Neural progenitor cell (in vitro differentiated cells): ENCODE results near the gene BACH1. TPM values are rescaled to one million over a fixed set of nuclear protein-coding genes. Genes with fewer than 3 reads are reported as not detected.
"Not testable (repeated sequence)": the region's sequence is repeated elsewhere in the genome, so short reads cannot be mapped to it uniquely, and the experiment has no call there.

Experiments
- DNase-seq: peaks from one replicate; pipeline ENCODE4 v3.0.0-alpha.2; 2016; ENCODE audit warnings: low spot score
- H2AFZ ChIP-seq: fragments of 200-600 bp; sonication (generic); replicated peaks from 2 replicates; pipeline ENCODE4 v1.6.1; 2016; ENCODE audit warnings: antibody characterized with exemption
- H3F3A ChIP-seq: fragments of 200-600 bp; sonication (generic); 2 replicates; pipeline ENCODE4 v1.6.1; 2016; ENCODE audit warnings: antibody characterized with exemption, low read depth
- H3K27ac ChIP-seq: fragments of 200-600 bp; sonication (generic); 2 replicates; pipeline ENCODE4 v1.5.1; 2016; ENCODE audit warnings: mild to moderate bottlenecking
- H3K27me3 ChIP-seq: fragments of 200-600 bp; sonication (generic); 2 replicates; pipeline ENCODE4 v1.6.1; 2016; ENCODE audit warnings: mild to moderate bottlenecking, moderate library complexity
- H3K36me3 ChIP-seq: fragments of 200-600 bp; sonication (generic); 2 replicates; pipeline ENCODE4 v1.5.1; 2016
- H3K4me1 ChIP-seq: fragments of 200-600 bp; sonication (generic); 2 replicates; pipeline ENCODE4 v1.6.1; 2016; ENCODE audit warnings: mixed run types
- H3K4me2 ChIP-seq: fragments of 200-600 bp; sonication (generic); 2 replicates; pipeline ENCODE4 v1.6.1; 2016
- H3K4me3 ChIP-seq: fragments of 200-600 bp; sonication (generic); 2 replicates; pipeline ENCODE4 v1.5.1; 2016
- H3K79me2 ChIP-seq: fragments of 200-600 bp; sonication (generic); 2 replicates; pipeline ENCODE4 v1.6.1; 2016; ENCODE audit warnings: low read depth
- H3K9ac ChIP-seq: fragments of 200-600 bp; sonication (generic); 2 replicates; pipeline ENCODE4 v1.6.1; 2016
- H3K9me3 ChIP-seq: fragments of 200-600 bp; sonication (generic); 2 replicates; pipeline ENCODE4 v1.5.1; 2016; ENCODE audit warnings: low read depth
- H4K20me1 ChIP-seq: fragments of 200-600 bp; sonication (generic); 2 replicates; pipeline ENCODE4 v1.6.1; 2016; ENCODE audit warnings: low read depth
- H3K27ac Mint-ChIP-seq: 3 replicates; pipeline ENCODE4 v1.8.0; 2021; ENCODE audit warnings: mixed read lengths
- H3K27me3 Mint-ChIP-seq: 2 replicates; pipeline ENCODE4 v1.8.0; 2022; ENCODE audit warnings: low read depth, mild to moderate bottlenecking, inconsistent platforms, moderate library complexity, mixed read lengths; ENCODE audit not compliant: insufficient read depth
- H3K36me3 Mint-ChIP-seq: 3 replicates; pipeline ENCODE4 v1.8.0; 2021; ENCODE audit warnings: mixed read lengths
- H3K4me1 Mint-ChIP-seq: 3 replicates; pipeline ENCODE4 v1.8.0; 2021; ENCODE audit warnings: mixed read lengths
- H3K4me3 Mint-ChIP-seq: 3 replicates; pipeline ENCODE4 v1.8.0; 2021; ENCODE audit warnings: mild to moderate bottlenecking, moderate library complexity, mixed read lengths
- H3K9me3 Mint-ChIP-seq: 3 replicates; pipeline ENCODE4 v1.8.0; 2020; ENCODE audit warnings: mixed read lengths
- CTCF ChIP-seq: fragments of 200-600 bp; sonication (generic); IDR thresholded peaks from 2 replicates; pipeline ENCODE4 v1.5.1; 2017; ENCODE audit warnings: antibody characterized with exemption, mild to moderate bottlenecking
- EZH2 ChIP-seq: fragments of 200-600 bp; sonication (generic); IDR thresholded peaks from 2 replicates; pipeline ENCODE4 v1.6.1; 2017; ENCODE audit warnings: antibody characterized with exemption, mild to moderate bottlenecking, moderate library complexity
- total RNA-seq: library from RNA; depleted of rRNA; stranded (reverse); fragments of >200 nt; gene quantifications from 2 replicates; pipeline ENCODE4 v1.2.3, GENCODE V29; 2015; ENCODE audit warnings: low replicate concordance

BACH1 gene
- 48.4 and 93.8 TPM in 2 replicates for total RNA-seq

- Mint-ChIP-seq H3K27ac (peak within 1 kb of the TSS; percentile 50), H3K4me3 (peak within 1 kb of the TSS; percentile 92), H3K4me1 (peaks cover 29% of the 10 kb centered on the region), H3K27me3 (peaks cover 10% of the 10 kb centered on the region), H3K9me3 (peaks cover 22% of the 10 kb centered on the region), H3K36me3 (peaks cover 18% of the 10 kb centered on the region)
- Histone ChIP-seq H2AFZ (peak within 1 kb of the TSS; percentile 89), H3K9ac (peak within 1 kb of the TSS; percentile 53), H4K20me1 (peaks cover 40% of the 10 kb centered on the region), H3K79me2 (peaks cover 43% of the 10 kb centered on the region), H3K4me1 (peaks cover 12% of the 10 kb centered on the region), H3K9me3 (no peaks in the 10 kb centered on the region), H3K27ac (peak within 1 kb of the TSS; percentile 95), H3K27me3 (peaks cover 10% of the 10 kb centered on the region), H3K36me3 (no peaks in the 10 kb centered on the region), H3K4me3 (peak within 1 kb of the TSS; percentile 66), H3F3A (peaks cover 13% of the 10 kb centered on the region), H3K4me2 (peak within 1 kb of the TSS; percentile 88)
- TF ChIP-seq EZH2 (no peak), CTCF (peak; percentile 49)
- peak; percentile 98 for DNase-seq
These were observed at the start of gene BACH1 for GRCh38 chr21:29298348-29299045. Gene BACH1 (plus strand): TSS chr21:29298922. CDS start chr21:29321281, 22,359 bp downstream.

GRCh38 chr21:29249289-29249688 lies 49.4 kb upstream of the BACH1 start:
- H3K27me3 ChIP-seq, H3K36me3 Mint-ChIP-seq, H2AFZ ChIP-seq, H3K27ac Mint-ChIP-seq, H3K27ac ChIP-seq, H3K9me3 ChIP-seq, DNase-seq, H3K4me1 ChIP-seq, H3K27me3 Mint-ChIP-seq, H3K4me1 Mint-ChIP-seq, H3K4me3 ChIP-seq, H4K20me1 ChIP-seq, H3K36me3 ChIP-seq, H3K4me3 Mint-ChIP-seq, H3K4me2 ChIP-seq, H3K79me2 ChIP-seq, H3F3A ChIP-seq, H3K9ac ChIP-seq: not testable (repeated sequence)
- peaks cover 18% of the 10 kb centered on the region for H3K9me3 Mint-ChIP-seq

GRCh38 chr21:29250636-29251035 lies 48.1 kb upstream of the BACH1 start:
- no peaks in the 10 kb centered on the region for H3K4me1 ChIP-seq
- no peaks in the 10 kb centered on the region for H3K79me2 ChIP-seq
- no peak overlapping the region for H3K27ac ChIP-seq
- Mint-ChIP-seq H3K36me3 (peaks cover 2% of the 10 kb centered on the region), H3K4me1 (no peaks in the 10 kb centered on the region), H3K4me3 (no peak overlapping the region), H3K27me3 (peaks cover 2% of the 10 kb centered on the region), H3K9me3 (peaks cover 24% of the 10 kb centered on the region), H3K27ac (no peak overlapping the region)
- H3K36me3 ChIP-seq: no peaks in the 10 kb centered on the region
- H2AFZ ChIP-seq: no peak overlapping the region
- H3K4me2 ChIP-seq: no peak overlapping the region
- H3K27me3 ChIP-seq: no peaks in the 10 kb centered on the region
- H3F3A ChIP-seq: no peaks in the 10 kb centered on the region
- H3K9ac ChIP-seq: no peak overlapping the region
- no peak for DNase-seq
- peaks cover 7% of the 10 kb centered on the region for H3K9me3 ChIP-seq
- no peaks in the 10 kb centered on the region for H4K20me1 ChIP-seq
- H3K4me3 ChIP-seq: no peak overlapping the region
- TF ChIP-seq CTCF: no peak
- TF ChIP-seq EZH2: no peak

GRCh38 chr21:29253861-29254260 lies 44.9 kb upstream of the BACH1 start:
- not testable (repeated sequence) for DNase-seq, H3K4me1 ChIP-seq, H3K36me3 ChIP-seq, H3K27me3 ChIP-seq, H3K9ac ChIP-seq, H3K27ac Mint-ChIP-seq, H4K20me1 ChIP-seq, H3K9me3 ChIP-seq, H3K4me3 Mint-ChIP-seq, H3K79me2 ChIP-seq, H3K27me3 Mint-ChIP-seq, H2AFZ ChIP-seq, H3K36me3 Mint-ChIP-seq, H3K4me3 ChIP-seq, H3F3A ChIP-seq, H3K4me1 Mint-ChIP-seq, H3K4me2 ChIP-seq, H3K27ac ChIP-seq
- peaks cover 24% of the 10 kb centered on the region for H3K9me3 Mint-ChIP-seq
